Measurements from ENCODE around the gene PIK3CD.
"Not testable (repeated sequence)": the region's sequence is repeated elsewhere in the genome, so short reads cannot be mapped to it uniquely, and the experiment has no call there.

Gene PIK3CD

DNA sequence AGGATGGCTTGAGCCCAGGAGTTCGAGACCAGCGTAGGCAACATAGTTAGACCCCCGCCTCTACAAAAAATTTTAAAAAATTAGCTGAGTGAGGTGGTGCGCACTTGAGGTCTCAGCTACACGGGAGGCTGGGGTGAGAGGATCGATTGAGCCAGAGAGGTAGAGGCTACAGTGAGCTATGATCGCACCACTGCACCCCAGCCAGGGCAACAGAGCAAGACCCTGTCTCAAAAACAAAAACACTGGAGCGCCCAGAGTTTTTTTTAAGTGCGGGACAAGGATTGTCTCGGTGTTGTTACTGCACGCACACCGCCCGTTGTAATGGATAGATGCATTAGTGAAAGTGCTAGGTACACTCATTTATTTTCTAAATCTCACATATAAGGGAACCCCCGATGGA, 37.1 kb downstream of the PIK3CD start:
- no peak for DNase-seq (ENCODE audit: low read depth in 2 of 2)

DNA sequence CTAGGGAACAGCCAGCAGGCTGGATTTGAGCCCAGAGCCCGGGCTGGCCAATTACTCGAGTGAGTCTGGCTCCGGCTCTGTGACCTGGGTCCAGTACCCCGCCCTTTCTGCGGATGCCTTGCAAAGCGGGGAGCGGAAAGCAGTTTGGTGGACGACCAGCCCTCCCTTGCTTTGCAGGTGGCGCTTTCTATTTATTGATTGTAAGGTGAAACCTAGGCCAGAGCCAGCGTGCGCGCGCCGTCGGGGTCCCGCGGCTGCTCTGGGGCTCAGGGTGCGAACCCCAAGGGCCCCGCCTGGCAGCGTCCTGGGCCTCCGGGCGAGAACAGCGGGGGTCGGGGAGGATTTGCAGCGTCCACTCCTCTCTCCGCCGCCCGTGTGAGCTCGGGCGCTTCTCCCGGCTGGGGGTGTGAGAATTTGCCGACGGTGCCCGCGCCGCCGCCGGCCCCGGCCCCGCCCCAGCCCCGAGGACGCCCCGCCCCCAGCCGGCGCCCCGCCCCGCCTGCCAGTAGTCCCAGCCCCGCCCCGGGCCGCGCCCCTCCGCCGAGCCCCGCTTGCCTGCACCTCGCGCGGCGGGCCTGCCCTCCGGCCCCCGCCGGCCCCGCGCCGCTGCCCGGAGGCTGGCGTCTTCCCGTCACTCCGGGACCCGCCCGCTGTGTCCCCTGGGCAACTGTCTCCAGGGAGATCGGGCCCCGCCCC, 37.6 kb downstream of the PIK3CD start:
- peak; percentile 68 to 73 for DNase-seq (ENCODE audit: low read depth in 2 of 2)

DNA sequence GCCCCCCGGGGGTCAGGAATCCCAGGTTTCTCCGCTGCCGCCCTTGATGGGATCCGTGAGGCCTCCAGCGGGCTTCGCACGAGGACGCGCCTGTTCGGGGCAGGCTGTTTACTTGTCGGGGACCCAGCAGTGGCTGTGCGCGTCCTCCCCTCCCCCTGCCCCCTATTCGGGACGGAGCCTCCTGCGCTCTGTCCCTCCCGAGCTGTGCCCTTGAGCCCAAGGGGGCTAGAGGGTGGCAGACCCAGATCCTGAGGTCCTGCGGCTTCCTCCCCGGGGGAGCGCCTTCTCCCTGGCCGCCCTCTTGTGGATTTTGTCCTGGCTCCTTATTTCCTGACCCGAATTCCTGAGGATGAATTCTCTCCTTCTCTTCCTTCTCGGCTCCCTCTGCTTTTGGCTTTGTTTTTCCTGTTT, 38.4 kb downstream of the PIK3CD start:
- DNase-seq (ENCODE audit: low read depth in 2 of 2) = no peak

DNA sequence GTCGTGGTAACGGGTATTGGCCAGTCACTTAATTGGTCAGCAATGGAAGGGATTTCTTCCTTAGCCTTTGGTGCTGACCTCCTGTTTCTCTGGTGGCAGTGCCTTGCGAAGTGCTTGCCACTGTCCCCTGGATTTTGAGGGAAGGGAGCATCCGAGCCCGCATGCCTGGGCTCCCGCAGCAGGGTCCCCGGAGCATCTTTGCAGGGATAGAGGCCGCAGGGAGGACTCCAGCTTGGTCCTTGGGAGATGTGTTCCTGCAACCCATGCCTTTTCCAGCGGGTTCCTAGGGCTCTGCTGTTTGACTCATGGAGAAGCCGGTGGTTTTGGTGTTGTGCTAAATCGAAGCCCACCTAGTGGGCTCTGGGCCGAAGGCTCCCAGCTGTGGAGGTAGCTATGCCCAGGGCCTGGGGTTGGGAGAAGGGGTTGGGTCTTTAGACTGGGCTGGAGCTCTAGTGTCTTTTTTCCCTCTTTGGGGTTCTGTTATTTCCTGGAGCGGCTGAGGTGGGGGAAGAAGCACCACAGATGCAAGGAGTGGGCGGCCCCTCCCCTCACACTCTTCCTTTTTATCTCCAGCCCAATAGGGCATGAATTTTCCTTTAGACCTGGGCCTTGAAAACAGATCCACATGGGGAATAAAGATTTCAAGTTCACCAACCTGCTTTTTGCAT, 39.0 kb downstream of the PIK3CD start:
- no peak for DNase-seq (ENCODE audit: low read depth in 2 of 2)

DNA sequence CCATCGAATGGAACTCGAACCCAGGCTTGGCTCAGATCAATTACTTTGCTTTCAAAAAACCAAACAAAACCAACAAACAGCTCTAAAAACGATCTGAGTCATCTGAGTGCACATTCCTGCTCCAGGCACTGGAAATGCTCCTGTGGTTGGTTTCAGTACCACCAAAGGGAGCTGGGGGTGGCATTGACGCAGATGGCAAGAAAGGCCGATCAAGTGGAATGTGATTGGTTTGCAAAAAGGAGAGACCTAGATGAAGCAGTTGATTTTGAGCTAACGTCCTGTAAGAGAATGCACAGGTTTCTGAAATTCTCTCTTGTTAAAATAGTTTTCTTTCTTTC, 39.5 kb downstream of the PIK3CD start:
- DNase-seq (ENCODE audit: low read depth in 2 of 2) = no peak

DNA sequence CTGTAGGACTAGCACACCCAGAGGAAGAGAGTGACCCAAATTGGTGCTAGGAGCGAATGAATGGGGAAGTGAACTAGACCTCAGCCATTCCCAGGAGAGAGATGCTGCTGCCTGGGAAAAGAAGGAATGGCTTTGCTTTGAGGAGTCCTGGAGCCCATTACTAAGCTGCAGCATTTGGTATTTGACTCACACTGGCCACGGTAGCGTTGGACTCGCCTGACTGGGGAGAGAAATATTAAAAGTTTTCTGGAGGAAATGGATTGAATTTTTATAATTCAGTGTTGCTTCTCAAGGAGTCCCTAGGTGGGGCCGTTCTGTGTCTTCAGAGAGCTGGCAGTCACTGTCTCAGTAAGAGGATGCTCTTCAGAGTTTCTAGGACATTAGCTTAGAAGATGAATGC, 40.2 kb downstream of the PIK3CD start:
- DNase-seq (ENCODE audit: low read depth in 2 of 2) = no peak

DNA sequence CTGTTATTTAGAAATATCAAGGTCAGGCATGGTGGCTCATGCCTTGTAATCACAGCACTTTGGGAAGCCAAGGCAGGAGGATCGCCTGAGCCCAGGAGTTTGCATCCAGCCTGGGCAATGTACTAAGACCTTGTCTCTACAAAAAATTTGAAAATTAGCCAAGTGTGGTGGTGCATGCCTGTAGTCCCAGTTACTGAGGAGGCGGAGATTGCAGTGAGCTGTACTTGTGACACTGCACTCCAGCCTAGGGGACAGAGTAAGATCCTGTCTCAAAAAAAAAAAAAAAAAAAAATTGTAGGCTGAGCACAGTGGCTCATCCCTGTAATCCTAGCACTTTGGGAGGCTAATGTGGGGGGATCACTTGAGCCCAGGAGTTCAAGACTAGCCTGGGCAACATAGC, 45.3 kb downstream of the PIK3CD start:
- DNase-seq (ENCODE audit: low read depth in 2 of 2) = no peak

DNA sequence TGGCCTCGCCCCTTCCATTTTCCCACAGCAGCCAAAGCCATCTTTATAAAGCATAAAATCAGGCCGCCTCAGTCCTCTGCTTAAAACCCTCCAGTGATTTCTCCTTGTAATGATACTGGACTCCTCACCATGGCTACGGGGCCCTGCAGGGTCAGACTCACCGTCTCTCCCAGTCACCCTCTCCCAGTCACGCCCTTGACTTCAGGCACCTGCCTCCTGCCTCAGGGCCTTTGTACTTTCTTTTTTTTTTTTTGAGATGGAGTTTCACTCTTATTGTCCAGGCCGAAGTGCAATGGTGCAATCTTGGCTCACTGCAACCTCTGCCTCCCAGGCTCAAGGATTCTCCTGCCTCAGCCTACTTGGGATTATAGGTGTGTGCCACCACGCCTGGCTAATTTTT, 47.8 kb downstream of the PIK3CD start:
- DNase-seq (ENCODE audit: low read depth in 2 of 2) = no peak

DNA sequence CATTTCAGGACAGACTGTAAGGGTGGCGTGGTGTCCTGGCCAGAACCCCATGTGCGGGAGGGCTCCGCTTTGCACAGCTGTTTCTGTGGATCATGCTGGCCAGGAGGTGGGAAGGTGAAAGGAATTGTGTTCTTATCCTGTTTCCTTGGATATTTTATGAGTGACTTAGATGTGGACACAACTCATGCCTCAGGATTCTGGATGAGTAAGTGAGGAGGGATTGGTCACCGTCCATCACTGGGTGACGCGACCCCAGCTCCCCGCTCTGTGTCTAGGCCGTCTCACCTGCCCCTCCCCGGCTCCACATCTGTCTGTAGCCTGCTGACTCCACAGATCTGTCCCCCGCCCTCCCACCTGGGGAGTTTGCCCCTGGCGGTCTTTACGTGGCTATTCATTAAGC, 48.8 kb downstream of the PIK3CD start:
- DNase-seq (ENCODE audit: low read depth in 2 of 2) = no peak

DNA sequence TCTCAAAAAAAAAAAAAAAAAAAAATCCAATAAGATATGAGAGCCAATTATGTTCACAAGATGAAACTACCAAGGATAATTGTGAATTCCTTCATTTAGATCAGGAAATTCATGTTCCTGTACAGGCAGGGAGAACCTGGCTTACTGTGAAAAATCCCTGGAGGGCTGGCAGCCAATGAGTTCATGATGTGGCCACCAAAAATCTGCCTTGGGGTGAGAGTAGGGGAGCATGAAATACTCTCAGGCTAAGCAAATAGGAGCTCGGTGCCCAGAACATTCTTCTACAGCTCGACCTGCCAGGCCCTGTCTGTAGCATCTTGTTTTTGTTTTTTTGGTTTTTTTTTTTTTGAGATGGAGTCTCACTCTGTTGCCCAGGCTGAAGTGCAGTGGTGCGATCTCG, 50.1 kb downstream of the PIK3CD start:
- no peak for DNase-seq (ENCODE audit: low read depth in 2 of 2)

DNA sequence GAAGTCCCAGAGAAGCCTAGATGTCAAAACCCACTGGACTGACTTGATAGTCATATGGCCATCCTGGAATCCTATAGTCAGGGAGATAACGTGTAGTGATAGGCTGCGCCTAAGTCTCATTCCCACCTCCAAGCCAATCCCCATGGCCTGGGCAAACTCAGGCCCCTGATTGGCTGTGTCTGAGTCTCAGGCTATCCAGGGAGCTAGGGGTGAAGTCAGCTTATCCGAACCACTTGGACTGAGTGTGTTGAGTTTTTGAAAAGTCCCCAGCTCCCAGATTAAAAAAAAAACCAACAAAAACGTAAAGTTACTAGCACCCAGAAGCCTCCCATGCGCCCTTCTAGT, 51.6 kb downstream of the PIK3CD start:
- no peak for DNase-seq (ENCODE audit: low read depth in 2 of 2)

DNA sequence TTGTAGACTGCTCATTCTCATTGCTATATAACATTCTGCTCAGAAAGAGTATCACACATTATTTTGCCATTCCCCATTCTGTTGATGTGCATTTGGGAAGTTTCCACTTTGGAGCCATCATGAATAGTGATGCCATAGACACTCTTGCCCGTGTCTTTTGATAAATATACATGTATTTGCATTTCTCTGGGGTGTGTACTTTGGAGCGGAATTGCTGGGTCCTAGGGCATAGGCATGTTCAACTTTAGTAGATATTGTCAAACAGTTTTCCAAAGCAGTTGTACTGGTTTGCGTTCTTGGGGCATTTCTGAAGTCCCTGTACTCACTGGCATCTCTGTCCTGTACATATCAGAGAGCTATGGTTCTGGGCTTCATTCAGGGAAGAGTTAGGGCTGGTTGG, 52.1 kb downstream of the PIK3CD start:
- DNase-seq (ENCODE audit: low read depth in 2 of 2) = no peak

DNA sequence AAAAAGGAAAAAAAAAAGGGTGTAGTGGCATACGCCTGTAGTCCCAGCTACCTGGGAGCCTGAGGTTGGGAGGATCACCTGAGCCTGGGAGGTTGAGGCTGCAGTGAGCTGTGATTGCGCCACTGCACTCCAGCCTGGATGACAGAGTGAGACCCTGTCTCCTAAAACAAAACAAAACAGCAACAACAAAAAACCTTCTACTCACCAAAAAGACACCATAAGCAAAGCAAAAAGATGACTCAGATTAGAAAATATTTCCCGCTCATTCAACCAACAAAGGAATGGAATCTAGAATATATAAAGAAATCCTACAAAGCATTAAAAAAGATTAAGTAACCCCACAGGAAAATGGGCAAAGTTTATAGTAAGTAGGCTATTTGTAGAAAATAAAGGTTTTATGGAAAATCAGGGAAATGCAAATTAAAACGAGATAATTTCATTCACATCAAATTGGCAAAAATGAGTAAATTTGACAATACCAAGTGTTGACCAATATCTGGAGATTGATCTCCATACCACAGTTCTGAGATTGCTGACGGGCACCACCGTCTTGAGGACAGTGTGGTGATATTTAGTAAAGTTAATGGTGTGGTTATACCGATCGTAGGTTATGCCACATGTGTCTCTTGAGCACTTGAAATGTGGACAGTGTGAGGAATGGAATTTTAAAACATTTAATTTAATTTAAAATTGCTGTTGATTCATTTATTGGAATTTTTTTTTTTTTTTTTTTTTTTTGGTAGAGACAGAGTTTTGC, 54.0 kb downstream of the PIK3CD start:
- DNase-seq (ENCODE audit: low read depth in 2 of 2) = no peak

DNA sequence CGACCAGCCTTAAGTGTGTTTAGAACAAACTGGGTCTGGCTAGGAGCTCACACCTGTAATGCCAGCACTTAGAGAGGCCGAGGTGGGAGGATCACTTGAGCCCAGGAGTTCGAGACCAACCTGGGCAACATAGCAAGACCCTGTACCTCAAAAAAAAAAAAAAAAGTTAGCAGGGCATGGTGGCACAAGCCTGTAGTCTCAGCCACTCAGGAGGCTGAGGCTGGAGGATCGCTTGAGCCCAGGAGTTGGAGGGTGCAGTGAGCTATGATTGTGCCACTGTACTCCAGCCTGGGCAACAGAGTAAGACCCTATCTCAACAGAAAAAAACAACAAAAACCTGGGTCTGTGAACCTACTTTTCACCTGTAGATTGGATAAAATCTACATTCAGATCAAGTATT, 54.6 kb downstream of the PIK3CD start:
- no peak for DNase-seq (ENCODE audit: low read depth in 2 of 2)

DNA sequence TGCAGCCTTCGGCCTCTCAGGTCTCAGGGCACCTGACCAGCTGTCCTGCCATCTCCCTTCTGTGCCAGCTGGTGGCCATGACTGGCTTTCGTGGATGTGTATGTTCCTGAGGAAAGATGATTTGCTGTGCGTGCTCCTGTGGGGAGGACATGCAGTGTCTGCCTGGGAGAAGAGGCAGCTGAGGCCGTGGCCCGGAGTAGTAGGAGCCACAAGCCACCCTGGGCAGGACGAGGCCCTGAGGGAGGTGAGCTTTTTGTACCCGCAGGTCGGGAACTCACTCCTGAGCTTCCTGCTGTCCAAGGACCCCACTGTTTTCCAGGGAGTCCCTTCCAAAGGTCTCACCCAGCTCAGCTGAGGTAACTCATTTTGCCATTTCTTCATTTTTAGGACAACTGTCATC, 58.5 kb downstream of the PIK3CD start:
- DNase-seq (ENCODE audit: low read depth in 2 of 2) = no peak

DNA sequence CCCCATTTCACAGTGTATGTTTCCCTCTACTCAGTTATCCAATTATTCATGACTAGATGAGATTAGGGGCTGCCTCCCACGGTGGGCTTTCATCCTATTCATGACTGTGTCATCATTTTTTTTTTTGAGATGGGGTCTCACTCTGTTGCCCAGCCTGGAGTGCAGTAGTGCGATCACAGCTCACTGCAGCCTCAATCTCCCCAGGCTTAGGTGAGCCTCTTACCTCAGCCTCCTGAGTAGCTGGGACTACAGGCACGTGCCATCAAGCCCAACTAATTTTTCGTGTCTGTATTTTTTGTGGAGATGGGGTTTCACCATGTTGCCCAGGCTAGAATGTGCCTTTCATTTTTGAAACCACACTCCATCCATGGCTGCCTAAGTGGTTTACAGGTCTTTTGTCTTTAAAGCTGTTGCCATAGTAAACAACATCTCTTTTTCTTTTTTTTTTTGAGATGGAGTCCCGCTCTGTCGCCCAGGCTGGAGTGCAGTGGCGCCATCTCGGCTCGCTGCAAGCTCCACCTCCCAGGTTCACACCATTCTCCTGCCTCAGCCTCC, 60.0 kb downstream of the PIK3CD start:
- DNase-seq (ENCODE audit: low read depth in 2 of 2) = no peak

DNA sequence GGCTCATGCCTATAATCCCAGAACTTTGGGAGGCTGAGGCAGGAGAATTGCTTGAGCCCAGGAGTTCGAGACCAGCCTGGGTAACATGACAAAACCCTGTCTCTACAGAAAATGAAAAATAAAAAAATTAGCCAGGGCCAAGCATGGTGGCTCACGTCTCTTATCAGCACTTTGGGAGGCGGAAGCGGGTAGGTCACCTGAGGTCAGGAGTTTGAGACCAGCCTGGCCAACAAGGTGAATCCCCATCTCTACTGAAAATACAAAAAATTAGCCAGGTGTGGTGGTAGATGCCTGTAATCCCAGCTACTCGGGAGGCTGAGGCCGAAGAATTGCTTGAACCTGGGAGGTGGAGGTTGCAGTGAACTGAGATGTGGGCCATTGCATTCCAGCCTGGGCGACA, 61.2 kb downstream of the PIK3CD start:
- DNase-seq (ENCODE audit: low read depth in 2 of 2) = not testable (repeated sequence)

DNA sequence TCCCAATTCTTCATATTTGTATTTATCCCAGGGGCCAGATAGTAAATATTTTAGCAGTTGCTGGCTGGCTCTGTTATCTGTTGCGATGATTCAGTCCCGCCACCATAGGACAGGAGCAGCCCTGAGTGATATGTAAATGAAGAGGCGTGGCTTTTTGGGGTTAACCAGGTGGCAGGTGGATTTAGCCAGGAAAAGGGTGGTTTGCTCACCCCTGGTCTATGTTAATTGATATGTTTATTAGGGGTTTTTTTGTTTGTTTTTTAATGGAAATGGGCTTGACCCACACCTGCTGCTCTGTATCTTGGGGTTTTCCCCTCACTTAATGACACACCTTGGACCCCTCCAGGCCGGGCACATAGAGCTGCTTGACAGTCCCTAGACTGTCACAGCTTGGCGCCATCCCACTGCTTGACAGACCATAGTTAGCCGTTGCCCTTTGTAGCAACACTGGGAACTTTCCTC, 62.8 kb downstream of the PIK3CD start:
- DNase-seq (ENCODE audit: low read depth in 2 of 2) = no peak

DNA sequence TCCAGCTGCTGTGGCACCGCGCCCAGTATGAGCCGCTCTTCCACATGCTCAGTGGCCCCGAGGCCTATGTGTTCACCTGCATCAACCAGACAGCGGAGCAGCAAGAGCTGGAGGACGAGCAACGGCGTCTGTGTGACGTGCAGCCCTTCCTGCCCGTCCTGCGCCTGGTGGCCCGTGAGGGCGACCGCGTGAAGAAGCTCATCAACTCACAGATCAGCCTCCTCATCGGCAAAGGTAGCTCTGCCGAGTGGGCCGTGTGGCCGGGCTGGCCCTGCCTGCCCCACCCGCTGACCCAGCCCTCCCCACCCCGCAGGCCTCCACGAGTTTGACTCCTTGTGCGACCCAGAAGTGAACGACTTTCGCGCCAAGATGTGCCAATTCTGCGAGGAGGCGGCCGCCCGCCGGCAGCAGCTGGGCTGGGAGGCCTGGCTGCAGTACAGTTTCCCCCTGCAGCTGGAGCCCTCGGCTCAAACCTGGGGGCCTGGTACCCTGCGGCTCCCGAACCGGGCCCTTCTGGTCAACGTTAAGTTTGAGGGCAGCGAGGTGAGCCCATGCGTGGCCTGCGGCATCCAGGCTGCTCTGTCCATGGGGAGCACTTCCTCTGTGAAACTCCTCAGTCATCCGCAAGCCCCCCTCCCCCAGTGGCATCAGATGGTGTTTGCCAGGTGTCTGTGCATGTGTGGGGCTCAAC, 64.2 kb downstream of the PIK3CD start:
- peak in 1 of 2 donors; percentile 28 for DNase-seq (ENCODE audit: low read depth in 2 of 2)

DNA sequence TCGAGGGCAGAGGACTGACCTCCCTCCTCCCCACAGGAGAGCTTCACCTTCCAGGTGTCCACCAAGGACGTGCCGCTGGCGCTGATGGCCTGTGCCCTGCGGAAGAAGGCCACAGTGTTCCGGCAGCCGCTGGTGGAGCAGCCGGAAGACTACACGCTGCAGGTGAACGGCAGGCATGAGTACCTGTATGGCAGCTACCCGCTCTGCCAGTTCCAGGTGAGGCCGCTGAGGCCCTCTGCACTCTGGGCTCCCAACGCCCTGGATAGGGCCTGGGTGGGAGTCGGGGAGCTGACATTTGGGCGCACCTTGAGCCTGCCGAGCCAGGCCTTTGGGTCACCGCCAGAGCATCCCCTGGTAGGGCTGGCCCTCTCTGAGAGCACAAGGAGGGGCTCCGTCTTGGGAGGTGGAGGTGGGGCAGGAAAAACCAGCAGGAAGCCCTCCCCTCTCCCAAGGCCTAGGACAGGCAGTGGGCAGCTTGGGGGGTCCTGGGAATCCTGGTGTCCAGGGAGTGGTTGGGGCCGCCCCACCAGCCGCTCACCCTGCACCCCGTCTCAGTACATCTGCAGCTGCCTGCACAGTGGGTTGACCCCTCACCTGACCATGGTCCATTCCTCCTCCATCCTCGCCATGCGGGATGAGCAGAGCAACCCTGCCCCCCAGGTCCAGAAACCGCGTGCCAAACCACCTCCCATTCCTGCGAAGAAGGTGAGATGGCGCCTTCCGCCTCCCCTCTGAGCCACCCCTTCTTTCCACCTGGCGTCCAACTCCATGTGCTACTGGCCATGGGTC, 65.1 kb downstream of the PIK3CD start:
- no peak for DNase-seq (ENCODE audit: low read depth in 2 of 2)

Data from stimulated activated CD8-positive, alpha-beta memory T cell treated with anti-CD3 and anti-CD28 coated beads, Interleukin-7, amount 100 ng/mL, for 1 hour (primary cell).